Stimulated activated CD4-positive, alpha-beta T cell treated with anti-CD3 and anti-CD28 coated beads, Interleukin-2, amount 100 ng/mL, for 4 hours (primary cell): Measurements from ENCODE around the gene FBP1.
"Not testable (repeated sequence)": the region's sequence is repeated elsewhere in the genome, so short reads cannot be mapped to it uniquely, and the experiment has no call there.

Experiments
- DNase-seq: peaks from one replicate; pipeline ENCODE4 v3.0.0-alpha.2; 2020; ENCODE audit warnings: low read depth

Gene FBP1

DNA sequence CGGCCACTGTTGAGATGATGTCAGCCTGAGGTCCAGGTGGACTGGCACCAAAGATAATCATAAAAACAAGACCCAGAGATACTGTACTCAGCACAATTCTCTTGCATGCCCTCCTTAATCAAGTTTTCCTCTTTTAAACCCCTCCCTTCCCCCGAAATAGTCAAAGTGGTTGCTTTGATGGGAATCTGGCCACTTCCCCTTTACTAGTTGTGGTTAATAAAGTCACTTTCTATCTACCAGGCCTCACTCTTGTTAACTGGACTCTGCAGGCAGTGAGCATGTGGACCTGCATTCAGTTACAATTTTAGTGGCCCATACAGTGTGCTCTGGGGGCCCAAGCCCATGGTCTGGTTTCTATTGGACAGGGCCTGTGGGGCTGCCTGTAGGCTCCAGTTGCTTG, 63.2 kb downstream of the FBP1 start:
- no peak for DNase-seq

DNA sequence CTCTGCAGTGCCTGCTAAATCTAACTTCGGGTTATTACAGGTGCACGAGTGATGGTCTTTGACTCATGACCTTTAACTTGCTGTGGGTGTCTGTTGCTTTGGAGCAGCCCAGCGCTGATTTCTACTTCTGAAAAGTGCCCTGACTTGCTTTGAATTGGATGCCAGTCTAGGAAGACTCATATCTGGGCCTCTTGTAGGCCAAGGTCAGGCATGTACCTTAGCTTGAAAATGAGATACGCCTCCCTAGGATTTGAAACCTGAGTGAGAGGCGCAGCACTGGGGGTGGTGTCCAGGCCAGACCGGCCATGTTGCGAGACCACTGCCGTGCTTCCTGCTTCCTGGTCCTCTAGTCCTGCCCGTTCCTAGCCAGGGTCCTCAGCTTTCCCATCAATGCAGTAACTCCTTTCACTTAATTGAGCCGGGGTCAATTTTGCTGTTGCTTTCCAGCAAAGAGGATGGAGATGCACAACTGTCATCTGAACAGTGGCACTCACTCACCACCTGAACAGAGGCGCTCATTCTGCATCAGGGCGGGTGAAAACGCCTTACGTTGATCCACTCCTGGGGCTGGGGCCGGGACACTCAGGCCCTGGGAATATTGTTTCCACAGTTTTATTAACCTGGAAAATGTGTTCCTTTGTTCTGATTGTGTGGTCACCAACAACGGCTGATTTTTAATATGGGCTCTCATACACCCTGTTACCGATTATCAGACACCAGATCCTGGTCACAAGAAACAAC, 70.2 kb downstream of the FBP1 start:
- DNase-seq = no peak

DNA sequence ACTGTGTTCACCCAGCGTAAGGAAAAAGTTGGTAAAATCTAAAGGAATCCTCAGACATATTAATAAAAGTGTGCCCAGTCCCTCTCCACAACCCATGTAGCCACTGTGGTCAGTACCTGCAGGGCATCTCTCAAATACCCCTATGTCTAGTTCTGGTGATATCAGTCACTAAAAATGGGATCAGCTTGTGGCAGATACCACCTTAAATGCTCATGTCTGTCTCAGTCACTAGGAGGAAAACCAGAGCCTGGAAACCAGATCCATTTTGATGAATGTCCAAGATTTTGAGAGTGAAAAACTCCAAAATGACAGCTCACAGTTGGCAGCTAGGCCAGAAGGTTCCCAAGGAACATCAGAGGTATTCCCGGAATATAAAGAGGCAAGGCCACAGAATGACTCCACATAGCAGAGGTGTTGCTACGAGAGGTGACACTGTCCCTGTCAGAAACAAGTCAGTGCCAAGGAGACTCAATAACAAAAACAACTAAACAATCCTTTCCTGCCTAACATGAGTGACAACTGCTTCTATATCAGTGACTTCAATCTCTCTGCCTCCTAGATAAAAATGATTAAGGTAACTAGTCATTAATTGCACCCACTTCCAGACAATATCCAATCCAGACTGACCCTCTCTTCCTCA, 70.9 kb downstream of the FBP1 start:
- no peak for DNase-seq

DNA sequence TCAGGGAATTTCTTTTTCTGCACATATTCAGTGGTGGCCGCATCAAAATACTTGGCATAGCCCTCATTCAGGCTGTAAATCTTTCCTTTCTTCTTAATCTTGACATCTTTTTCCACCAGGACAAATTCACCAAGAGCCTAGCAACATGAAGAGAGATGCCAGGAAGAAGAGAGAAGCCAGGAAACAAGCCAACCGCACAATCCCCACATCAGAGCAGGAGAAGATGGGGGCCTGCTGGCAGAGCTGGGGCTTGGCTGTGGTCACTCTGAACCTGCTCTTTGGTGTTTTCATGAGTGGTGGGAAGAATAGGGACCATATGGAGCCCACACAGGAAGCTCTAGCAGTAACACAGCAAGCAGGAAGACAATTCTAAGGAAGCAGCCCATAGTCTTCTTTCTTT, 72.0 kb downstream of the FBP1 start:
- DNase-seq = no peak

DNA sequence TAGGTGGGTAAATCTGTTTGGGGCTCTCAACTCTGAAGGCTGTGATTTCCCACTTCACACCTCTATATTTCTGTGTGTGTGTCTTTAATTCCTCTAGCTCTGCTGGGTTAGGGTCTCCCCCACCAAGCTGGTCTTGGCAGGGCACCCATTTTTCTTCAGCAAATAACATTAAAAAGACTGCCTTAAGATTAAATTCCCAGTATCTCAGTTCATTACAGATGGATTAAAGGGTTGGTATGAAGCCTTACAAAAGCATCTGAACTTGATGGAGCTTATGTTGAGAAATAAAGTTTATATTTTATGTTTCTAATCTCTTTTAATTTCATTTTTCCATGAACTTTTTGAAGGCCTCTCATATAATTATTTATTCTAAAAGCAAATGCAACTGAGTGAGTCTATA, 72.8 kb downstream of the FBP1 start:
- DNase-seq = no peak

DNA sequence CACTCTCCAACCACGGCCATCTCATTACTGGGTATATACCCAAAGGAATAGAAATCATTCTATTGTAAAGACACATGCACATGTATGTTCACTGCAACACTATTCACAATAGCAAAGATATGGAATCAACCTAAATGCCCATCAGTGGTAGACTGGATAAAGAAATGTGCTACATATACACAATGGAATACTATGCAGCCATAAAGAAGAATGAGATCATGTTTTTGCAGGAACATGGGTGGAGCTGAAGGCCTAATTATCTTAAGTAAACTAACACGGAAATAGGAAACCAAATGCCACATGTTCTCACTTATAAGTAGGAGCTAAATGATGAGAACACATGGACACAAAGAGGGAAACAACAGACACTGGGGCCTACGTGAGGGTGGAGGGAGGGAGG, 75.0 kb downstream of the FBP1 start:
- DNase-seq = not testable (repeated sequence)

DNA sequence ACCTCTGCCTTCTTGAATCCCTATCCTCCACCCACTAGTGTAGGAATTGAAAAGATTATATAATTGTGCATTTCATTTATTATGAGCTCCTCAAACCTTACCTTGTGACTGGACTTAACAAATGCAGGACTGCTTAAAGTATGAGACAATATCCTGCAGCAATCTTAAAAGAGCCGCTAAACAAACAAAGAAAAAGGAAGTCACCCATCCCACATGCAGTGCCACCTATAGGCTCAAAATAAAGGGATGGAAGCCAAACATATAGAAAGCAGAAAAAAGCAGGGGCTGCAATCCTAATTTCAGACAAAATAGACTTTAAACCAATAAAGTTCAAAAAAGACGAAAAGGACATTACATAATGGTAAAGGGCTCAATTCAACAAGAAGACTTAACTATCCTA, 75.8 kb downstream of the FBP1 start:
- no peak for DNase-seq

DNA sequence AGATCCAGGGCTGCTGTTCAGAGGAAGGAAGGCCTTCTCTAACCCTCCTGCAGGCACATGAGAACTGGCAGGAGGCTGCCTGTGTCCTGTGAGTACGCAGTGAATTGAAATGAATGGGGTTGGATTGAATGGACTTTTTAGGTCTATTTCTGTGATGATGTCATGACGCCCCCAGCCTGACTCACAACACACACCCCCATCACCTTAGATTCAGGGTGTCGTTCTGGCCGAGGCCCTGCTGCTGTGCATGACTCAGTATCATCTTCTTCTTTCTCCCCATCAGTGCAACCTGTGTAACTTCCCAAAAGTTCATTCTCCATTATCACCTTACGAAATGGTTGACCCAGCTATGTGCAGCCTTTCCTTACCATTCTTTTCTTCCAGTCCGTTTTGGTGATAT, 79.1 kb downstream of the FBP1 start:
- DNase-seq = no peak

DNA sequence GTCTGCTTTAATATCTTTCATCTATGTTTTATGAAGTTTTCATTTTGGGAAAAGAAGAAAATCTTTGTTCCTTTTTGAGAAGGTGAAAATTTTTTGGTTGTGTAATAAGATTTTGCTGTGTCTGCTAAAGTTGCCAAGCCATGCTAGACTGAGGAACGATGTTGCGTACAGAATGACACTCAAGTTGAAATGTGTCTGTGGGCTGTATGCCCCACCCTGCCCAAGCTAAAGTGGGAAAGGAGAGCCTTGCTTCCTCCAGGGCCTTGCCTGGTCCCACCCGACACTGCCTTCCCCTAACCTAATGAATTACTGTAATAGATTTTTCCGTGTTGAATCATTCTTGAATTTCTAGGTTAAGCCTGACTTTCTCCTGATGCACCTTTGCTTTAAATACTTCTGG, 81.9 kb downstream of the FBP1 start:
- DNase-seq = no peak

DNA sequence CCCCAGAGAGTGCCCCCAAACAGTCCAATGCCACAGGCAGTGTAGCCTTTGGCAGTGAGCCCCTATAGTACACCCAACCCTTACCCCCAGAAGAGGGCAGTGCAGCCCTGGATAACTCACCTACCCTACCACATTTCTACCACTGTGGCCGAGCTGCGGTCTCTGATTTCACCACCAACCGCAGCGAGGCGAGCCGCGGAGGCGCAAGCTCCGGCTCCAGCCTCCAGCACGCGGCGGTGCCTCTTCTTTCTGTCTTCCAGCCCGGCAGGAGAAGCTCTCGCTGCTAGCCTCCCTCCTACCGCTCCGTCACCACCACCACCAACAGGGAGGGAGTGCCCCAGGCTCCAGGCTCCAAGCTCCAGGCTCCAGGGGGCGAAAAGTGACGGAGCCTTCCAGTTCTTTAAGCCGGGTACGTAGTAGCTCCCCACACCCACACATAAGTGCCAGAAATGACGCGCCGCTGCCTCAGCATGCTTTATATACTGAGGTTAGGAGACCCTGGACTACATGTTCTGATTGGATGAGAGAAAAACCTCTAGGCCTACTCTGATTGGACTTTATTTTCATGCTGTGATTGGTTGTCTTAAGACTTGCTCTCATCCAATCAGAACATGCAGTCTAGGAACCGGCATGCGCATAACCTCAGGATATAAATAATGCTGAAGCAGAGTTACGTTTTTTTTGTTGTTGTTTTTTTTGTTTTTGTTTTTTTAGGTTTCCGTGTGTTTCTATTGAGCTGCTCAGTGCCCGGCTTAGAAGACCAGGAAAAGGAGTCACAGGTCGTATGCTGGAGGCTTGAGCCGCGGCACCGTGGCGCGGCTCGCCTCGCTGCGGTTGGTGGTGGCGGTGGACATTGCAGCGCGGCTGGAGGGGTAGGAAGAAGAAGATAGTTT, 84.6 kb downstream of the FBP1 start, which contains the start of gene PCAT7:
TSS of gene PCAT7 (plus strand) at position 645 of the 893 bp plus-strand sequence.
- no peak for DNase-seq

DNA sequence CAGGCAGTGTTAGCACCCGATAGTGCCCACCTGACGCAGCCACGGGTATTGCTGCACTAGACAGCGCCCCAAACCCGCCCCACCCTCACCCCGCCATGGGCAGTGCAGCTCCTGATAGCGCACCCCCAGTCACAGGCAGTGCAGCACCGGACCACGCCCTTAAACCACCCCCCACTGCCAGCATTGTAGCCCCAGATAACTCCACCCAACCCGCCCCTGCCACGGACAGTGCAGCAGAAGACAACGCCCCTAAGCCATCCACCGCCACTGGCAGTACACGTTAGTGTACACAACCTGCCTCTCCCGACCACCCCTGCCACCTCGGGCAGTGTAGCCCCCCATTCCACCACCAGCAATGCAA, 85.3 kb downstream of the FBP1 start:
- DNase-seq = no peak
